K562 (cell line): ENCODE measurements around the gene HACD1. TPM values are rescaled to one million over a fixed set of nuclear protein-coding genes. Genes with fewer than 3 reads are reported as not detected.

ENCODE experiments used
- ARNT ChIP-seq, 2 experiments: fragments of 450-650 bp; IDR thresholded peaks; 2 replicates each; pipeline ENCODE4 v1.6.1; 2016; ENCODE audit warnings: mild to moderate bottlenecking in 1 of 2
- ATF2 ChIP-seq: sonication (generic); formaldehyde crosslinking; IDR thresholded peaks from 2 replicates; pipeline ENCODE4 v1.8.1; 2022; ENCODE audit warnings: missing genetic modification reagents
- DPF2 ChIP-seq: fragments of 450-650 bp; IDR thresholded peaks from 2 replicates; pipeline ENCODE4 v1.6.1; 2016
- ELF1 ChIP-seq: fragments of 200-800 bp; sonication (Bioruptor generic); IDR thresholded peaks from 2 replicates; pipeline ENCODE4 v1.6.1; 2016; ENCODE audit warnings: missing genetic modification characterization, missing compliant biosample characterization
- EP300 ChIP-seq: IDR thresholded peaks from 2 replicates; pipeline ENCODE4 v1.6.1; 2012; ENCODE audit warnings: low read length, improper control_type of control experiment
- IRF9 ChIP-seq: fragments of 450-650 bp; IDR thresholded peaks from 2 replicates; pipeline ENCODE4 v1.6.1; 2016; ENCODE audit warnings: missing biosample characterization, missing genetic modification characterization
- LARP7 ChIP-seq: fragments of 450-650 bp; IDR thresholded peaks from 2 replicates; pipeline ENCODE4 v1.6.1; 2016
- PPARD ChIP-seq: fragments of 250-450 bp; sonication (Bioruptor Pico); IDR thresholded peaks from 2 replicates; pipeline ENCODE4 v1.8.0; 2022; ENCODE audit warnings: inconsistent platforms, mild to moderate bottlenecking, moderate library complexity
- SIN3B ChIP-seq: fragments of 450-650 bp; IDR thresholded peaks from 2 replicates; pipeline ENCODE4 v1.6.1; 2017; ENCODE audit warnings: low read depth, mild to moderate bottlenecking, moderate library complexity
- SMC3 ChIP-seq: conservative IDR thresholded peaks from 2 replicates; pipeline ENCODE4 v1.6.1; 2011; ENCODE audit warnings: low read depth, low read length, improper control_type of control experiment; ENCODE audit not compliant: insufficient read depth
- SREBF1 ChIP-seq: fragments of 150-350 bp; IDR thresholded peaks from 2 replicates; pipeline ENCODE4 v1.6.1; 2014; ENCODE audit warnings: antibody characterized with exemption, low read depth, low read length, borderline replicate concordance
- ZNF184 ChIP-seq: sonication (generic); formaldehyde crosslinking; IDR thresholded peaks from 2 replicates; pipeline ENCODE4 v1.5.0; 2020; ENCODE audit warnings: missing genetic modification reagents
- ZNF224 ChIP-seq: sonication (generic); formaldehyde crosslinking; IDR thresholded peaks from 2 replicates; pipeline ENCODE4 v1.8.0; 2022; ENCODE audit warnings: mild to moderate bottlenecking, missing genetic modification reagents
- ZNF384 ChIP-seq: IDR thresholded peaks from 2 replicates; pipeline ENCODE4 v1.6.1; 2012; ENCODE audit warnings: low read depth, low read length, improper control_type of control experiment
- ZNF644 ChIP-seq: fragments of 200-800 bp; sonication (Bioruptor generic); IDR thresholded peaks from 2 replicates; pipeline ENCODE4 v1.6.1; 2016; ENCODE audit warnings: low read depth, missing genetic modification characterization, missing compliant biosample characterization
- ZNF778 ChIP-seq: fragments of 450-650 bp; formaldehyde crosslinking; IDR thresholded peaks from 2 replicates; pipeline ENCODE4 v1.4.0; 2020; ENCODE audit warnings: mild to moderate bottlenecking, moderate library complexity
- polyA plus RNA-seq, 8 experiments: library from polyadenylated mRNA; depleted of rRNA in 4 of 8; stranded (reverse) in 5 of 8; unstranded in 3 of 8; fragments of >200 nt; fragmentation: Nextera tagmentation in 2 of 8; fragmentation: Illumina TruSeq in 1 of 8; extraction: Ambion mirVana in 2 of 8; extraction: Trizol in 1 of 8; gene quantifications; 2 replicates each; pipeline versions ENCODE4 v1.2.1 to v1.2.3, GENCODE V29; 2011 to 2014; ENCODE audit warnings: inconsistent platforms in 1 of 8, missing spikeins in 1 of 8
- total RNA-seq, 7 experiments: library from RNA; depleted of rRNA in 6 of 7; stranded (reverse); fragments of >200 nt in 6 of 7; fragmentation: Illumina TruSeq in 2 of 7; extraction: Trizol in 2 of 7; gene quantifications; 2 replicates each; pipeline versions ENCODE4 v1.2.1 to v1.2.3, GENCODE V29; 2011 to 2021; ENCODE audit warnings: low replicate concordance in 1 of 7
- TF ChIP-seq, protein P1 (sequence below): fragments of 450-650 bp; formaldehyde crosslinking; conservative IDR thresholded peaks from 2 replicates; pipeline ENCODE4 v1.4.0; 2022; ENCODE audit warnings: mild to moderate bottlenecking, missing genetic modification characterization

Gene HACD1
- total and polyA plus RNA-seq, 9 of the 15 experiments (the other 6 are each of a cell fraction or from before 2014, with no cell fraction given): 0.99 to 4.5 (median 2.4) TPM

GRCh38 chr10:17616403-17617030 lies 657 bp downstream of the HACD1 start (continued):
- TF ChIP-seq ZNF384 (peak; percentile 62), ZNF224 (CRISPR knock-in tag) (no peak), DPF2 (peak; percentile 84), ZNF644 (no peak), ARNT (IDR thresholded peaks at IDR 0.05) (peak in 1 of 2 experiments; percentile 58; a peak in 1 of 4 replicates), ELF1 (tag) (no peak), PPARD (no peak), SIN3B (no peak), EP300 (peak; percentile 42; the same call in 1 of the 2 replicates), ATF2 (CRISPR knock-in tag) (no peak), ZNF184 (CRISPR knock-in tag) (no peak), IRF9 (tag) (no peak), ZNF778 (CRISPR knock-in tag) (no peak), SREBF1 (no peak), SMC3 (no peak), LARP7 (no peak)
- TF ChIP-seq, protein P1, sequence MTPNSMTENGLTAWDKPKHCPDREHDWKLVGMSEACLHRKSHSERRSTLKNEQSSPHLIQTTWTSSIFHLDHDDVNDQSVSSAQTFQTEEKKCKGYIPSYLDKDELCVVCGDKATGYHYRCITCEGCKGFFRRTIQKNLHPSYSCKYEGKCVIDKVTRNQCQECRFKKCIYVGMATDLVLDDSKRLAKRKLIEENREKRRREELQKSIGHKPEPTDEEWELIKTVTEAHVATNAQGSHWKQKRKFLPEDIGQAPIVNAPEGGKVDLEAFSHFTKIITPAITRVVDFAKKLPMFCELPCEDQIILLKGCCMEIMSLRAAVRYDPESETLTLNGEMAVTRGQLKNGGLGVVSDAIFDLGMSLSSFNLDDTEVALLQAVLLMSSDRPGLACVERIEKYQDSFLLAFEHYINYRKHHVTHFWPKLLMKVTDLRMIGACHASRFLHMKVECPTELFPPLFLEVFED: no peak
